ACHN (cell line): Measurements from ENCODE around the gene ULK2.

ENCODE experiments used
- DNase-seq: peaks from one replicate; pipeline ENCODE4 v3.0.0-alpha.2; 2015
- in situ Hi-C: cut with HindIII; loops from 2 replicates; pipeline ENCODE4 v1.10.0; 2017; ENCODE audit warnings: low sequenced_read_pairs, low pct_ligation_motif_present, low pct_unique_long_range_greater_than_20kb

Gene ULK2

GRCh38 chr17:19739241-19740201 is 128.2 kb downstream of the ULK2 start:
- in situ Hi-C loops: no loop called here
- DNase-seq: no peak

GRCh38 chr17:19738757-19739156 is 129.0 kb downstream of the ULK2 start:
- in situ Hi-C loops: no loop called here
- DNase-seq: no peak

- in situ Hi-C loops: no loop called here
- DNase-seq: no peak
Measured at GRCh38 chr17:19738073-19738449, 129.7 kb downstream of the ULK2 start.

GRCh38 chr17:19737305-19738072 is 130.2 kb downstream of the ULK2 start:
- DNase-seq: no peak
- in situ Hi-C loops: no loop called here

GRCh38 chr17:19736071-19736470 is 131.7 kb downstream of the ULK2 start:
- in situ Hi-C loops: no loop called here

GRCh38 chr17:19733953-19734526 is 133.7 kb downstream of the ULK2 start:
- in situ Hi-C loops: no loop called here
- no peak for DNase-seq

More at GRCh38 chr17:19736071-19736470, 131.7 kb downstream of the ULK2 start:
- no peak for DNase-seq

GRCh38 chr17:19731626-19732025 is 136.1 kb downstream of the ULK2 start:
- in situ Hi-C loops: no loop called here

GRCh38 chr17:19730843-19731242 is 136.9 kb downstream of the ULK2 start:
- in situ Hi-C loops: no loop called here
- DNase-seq: no peak

More at GRCh38 chr17:19731626-19732025, 136.1 kb downstream of the ULK2 start:
- no peak for DNase-seq

GRCh38 chr17:19729900-19730299 is 137.8 kb downstream of the ULK2 start:
- in situ Hi-C loops: no loop called here
- DNase-seq: no peak

- in situ Hi-C loops: no loop called here
Measured at GRCh38 chr17:19728084-19728495, 139.6 kb downstream of the ULK2 start.

GRCh38 chr17:19727501-19728078 is 140.1 kb downstream of the ULK2 start:
- in situ Hi-C loops: no loop called here
- no peak for DNase-seq

More at GRCh38 chr17:19728084-19728495, 139.6 kb downstream of the ULK2 start:
- peak; percentile 25 for DNase-seq

- in situ Hi-C loops: no loop called here
- no peak for DNase-seq
Measured at GRCh38 chr17:19726631-19727376, 140.9 kb downstream of the ULK2 start.

GRCh38 chr17:19725486-19725885 is 142.2 kb downstream of the ULK2 start:
- in situ Hi-C loops: no loop called here
- DNase-seq: no peak

GRCh38 chr17:19724501-19725420 is 143.0 kb downstream of the ULK2 start:
- DNase-seq: no peak
- in situ Hi-C loops: no loop called here

GRCh38 chr17:19723964-19724363 is 143.8 kb downstream of the ULK2 start:
- in situ Hi-C loops: no loop called here
- no peak for DNase-seq
